HG02870 (cell line): Measurements from ENCODE around the gene DCLRE1C.
"Not testable (repeated sequence)": the region's sequence is repeated elsewhere in the genome, so short reads cannot be mapped to it uniquely, and the experiment has no call there.

Experiments
- ATAC-seq: cut with Tn5 transposase; IDR thresholded peaks from one replicate; pipeline ENCODE4 v1.9.1; 2021; ENCODE audit warnings: mild to moderate bottlenecking, moderate library complexity; ENCODE audit not compliant: unreplicated experiment

DCLRE1C gene

DNA sequence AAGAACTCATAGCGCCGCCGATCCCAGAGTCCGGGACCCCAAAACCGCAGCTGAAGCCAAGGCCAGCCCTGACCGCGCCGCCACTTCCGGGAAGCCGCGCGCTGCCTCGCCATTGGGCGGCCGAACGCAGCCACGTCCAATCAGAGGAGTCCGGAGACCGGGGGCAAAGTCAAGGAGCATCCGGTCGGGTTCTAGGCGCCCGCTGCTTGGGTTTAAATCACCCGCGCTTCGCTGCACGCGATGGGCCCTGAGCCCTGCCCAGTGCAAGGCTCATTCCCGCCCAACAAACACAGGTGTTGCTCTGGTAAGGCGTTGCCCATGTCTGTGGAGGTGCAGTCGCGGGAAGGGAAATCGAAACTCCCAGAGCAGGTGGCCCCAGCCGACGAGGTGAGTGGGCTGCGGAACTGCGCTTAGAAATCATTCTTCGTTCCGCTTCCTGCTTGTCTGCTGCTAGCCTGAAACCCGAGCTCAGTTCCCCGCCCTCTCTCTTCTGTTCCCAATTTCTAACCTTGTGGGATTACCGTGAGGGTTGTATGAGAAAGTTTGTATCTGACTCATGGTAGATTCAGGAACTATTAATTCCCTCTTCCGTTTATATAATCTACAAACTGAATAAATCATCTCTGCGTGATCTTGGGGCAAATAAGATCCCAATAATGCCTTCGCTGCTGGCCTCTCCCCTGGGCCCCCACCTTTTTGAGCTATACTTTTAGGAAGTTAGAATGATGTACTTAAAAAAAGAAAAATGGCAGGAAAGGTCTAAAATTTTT is at the start of gene DCLRE1C:
Gene DCLRE1C, minus strand, starts transcription at position 96 of the 770 bp plus-strand sequence. Its CDS starts 86 bp downstream, at position 10.
- peak; percentile 67 for ATAC-seq

DNA sequence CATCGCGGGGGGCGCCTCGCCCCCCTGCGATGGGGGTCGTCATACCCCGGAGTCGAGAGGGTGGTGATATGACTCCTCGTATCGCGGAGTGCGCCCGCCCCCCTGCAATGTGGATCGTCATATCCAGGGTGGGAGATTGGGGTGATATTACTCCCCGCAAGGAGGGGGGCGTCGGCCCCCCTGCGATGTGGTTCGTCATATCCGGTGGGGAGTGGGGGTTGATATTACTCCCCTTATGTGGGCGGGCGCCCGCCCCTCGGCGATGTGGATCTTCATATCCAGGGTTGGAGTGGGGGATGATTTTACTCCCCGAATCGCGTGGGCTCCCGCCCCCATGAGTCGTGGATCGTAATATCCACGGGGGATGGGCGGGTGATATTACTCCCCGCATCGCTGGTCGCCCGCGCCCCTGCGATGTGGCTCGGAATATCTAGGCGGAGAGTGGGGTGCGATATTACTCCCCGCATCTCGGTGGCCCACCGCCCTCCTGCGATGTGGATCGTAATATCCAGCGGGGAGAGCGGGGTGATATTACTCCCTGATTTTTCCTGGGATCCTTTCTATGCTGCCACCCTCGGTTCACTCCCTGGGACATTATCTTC is 42.2 kb upstream of the DCLRE1C start:
- ATAC-seq: no peak

- ATAC-seq: not testable (repeated sequence)
These were observed 39.9 kb upstream of the DCLRE1C start for GRCh38 chr10:14993500-14994455.

DNA sequence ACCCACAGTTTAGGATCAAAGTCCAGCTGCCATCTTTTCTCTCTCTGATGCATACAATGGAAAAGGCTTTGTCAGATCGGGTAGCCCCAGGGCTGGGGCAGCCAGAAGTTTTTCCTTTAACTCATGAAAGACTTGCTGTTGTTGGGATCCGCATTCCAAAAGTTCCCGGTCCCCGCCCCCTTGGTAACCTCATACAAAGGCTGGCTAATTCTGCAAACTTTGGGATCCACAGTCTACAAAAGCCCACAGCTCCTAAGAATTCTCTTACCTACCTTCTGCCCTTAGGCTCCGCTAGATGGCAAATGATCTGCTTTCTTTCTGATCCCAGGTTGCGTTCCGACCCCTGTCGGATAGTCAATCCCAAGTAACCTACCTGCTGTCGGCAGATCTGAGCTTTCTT is 38.4 kb upstream of the DCLRE1C start:
- not testable (repeated sequence) for ATAC-seq

GRCh38 chr10:14991035-14991749 is 37.3 kb upstream of the DCLRE1C start:
- not testable (repeated sequence) for ATAC-seq

GRCh38 chr10:14989552-14989951 is 35.7 kb upstream of the DCLRE1C start:
- not testable (repeated sequence) for ATAC-seq

- no peak for ATAC-seq
These were observed 28.8 kb upstream of the DCLRE1C start for GRCh38 chr10:14982744-14983143.

DNA sequence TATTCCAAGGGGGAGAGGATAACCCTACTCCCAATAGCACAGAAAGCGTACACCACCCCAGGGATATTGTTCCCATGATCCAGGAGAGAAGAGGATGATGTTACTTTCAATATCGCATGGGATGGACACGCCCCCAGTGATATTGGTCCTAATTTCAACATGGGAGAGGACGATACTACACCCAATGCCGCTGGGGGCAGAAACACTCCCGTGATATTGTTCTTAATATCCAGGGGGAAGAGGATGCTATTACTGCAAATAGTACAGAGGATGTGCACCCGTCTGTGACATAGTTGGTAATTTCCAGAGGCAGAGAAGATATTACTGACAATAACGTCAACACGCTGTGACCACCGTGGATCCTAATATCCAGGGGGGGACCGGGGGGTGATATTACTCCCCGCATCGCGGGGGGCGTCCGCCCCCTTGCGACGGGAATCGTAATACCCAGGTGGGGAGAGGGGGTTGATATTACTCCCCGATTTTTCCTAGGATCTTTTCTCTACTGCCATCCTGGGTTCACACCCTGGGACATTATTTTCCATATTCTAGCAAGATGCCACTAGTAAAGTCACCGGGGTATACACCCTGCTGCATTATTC is 21.9 kb upstream of the DCLRE1C start:
- no peak for ATAC-seq

GRCh38 chr10:14974153-14974998 is 20.5 kb upstream of the DCLRE1C start:
- not testable (repeated sequence) for ATAC-seq

GRCh38 chr10:14971867-14972448 is 18.1 kb upstream of the DCLRE1C start:
- no peak for ATAC-seq

DNA sequence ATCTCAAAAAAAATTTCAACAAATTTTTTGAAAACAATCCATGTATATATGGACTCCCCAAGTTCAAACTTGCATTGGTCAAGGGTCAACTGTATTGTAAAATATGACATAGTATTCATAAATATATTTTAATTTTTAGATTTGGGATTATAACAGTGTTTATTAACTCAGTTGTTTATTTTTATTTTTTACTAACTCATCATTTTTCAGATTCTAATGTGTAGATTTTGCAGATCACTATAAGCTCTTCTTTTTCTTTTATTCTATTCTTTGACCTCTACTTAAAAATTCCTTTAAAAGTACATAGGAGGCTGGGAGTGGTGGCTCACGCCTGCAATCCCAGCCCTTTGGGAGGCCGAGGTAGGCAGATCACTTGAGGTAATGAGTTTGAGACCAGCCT is 14.0 kb upstream of the DCLRE1C start:
- ATAC-seq: no peak

- ATAC-seq: peak; percentile 80
These were observed 5.5 kb upstream of the DCLRE1C start, which contains the start of gene MEIG1 for GRCh38 chr10:14959221-14960057. Gene MEIG1, plus strand, starts transcription at chr10:14959388. Its CDS starts 7,081 bp downstream, at chr10:14966469.

DNA sequence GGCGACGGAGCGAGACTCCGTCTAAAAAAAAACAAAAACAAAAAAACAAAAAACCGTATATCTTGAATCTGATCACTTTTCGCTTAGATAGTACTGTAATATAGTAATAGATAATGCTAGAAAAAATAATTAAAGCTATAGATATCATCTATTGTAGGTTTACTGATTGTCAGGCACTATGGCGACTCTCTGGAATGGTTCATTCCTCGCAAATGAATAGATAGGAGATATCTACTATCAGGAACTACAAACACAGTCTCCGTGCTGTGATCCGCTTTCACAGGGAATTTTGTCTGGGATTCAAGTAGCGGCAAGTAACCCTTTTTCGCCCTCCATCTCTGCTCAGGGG is 5.0 kb upstream of the DCLRE1C start:
- ATAC-seq: no peak

- no peak for ATAC-seq
These were observed 1.0 kb upstream of the DCLRE1C start for GRCh38 chr10:14954934-14955333.

DNA sequence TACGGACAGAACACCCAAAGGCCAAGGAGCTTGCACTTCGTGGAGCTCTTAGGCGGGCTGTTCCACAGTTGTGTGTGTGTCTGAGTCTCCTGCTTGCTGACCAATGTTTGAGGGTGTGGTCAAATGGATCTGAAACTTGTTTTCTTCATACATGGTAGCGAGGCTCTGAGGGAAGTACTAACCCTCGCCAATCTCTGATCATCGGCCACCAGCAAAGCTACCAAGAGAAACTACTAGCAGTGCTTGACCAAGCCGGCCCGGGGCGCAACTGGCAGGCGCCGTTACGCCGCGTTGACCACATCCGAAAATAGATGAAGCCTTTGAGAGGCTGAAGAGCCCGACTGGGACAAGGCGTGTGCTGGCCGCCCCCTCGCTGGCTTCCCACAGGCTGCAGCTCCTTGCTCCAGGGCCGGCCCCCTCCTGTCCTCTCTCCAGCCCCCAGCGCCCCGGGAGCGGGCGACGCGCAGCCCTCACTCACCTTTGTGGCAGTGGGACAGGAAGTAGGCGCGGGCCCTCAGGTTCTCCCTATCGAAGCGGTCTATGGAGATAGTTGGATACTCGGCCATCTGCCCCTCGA is 384 bp downstream of the DCLRE1C start:
- peak; percentile 16 for ATAC-seq

GRCh38 chr10:14952851-14953423 is 959 bp downstream of the DCLRE1C start:
- no peak for ATAC-seq

DNA sequence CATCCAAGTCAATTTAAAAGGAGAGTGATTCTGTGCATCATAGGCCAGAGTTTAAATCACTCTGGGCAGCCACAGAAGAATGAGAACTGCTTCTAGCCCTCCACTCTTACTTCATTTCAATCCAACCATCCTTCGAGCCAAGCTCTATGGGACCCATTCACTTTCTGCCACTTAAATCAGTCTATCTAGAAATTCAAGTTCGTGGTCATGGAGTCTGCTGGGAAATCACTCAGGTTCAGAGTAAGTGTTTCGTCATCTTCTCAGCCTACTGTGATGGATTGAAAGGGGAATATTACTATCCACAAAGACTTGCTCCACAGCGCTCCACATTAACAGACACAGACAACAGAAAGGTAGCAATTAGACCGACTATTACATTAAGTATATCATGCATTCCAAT is 4.6 kb downstream of the DCLRE1C start:
- no peak for ATAC-seq
